Endothelial cell of umbilical vein (primary cell): ENCODE data around the gene NFIA. TPM values are rescaled to one million over a fixed set of nuclear protein-coding genes. Genes with fewer than 3 reads are reported as not detected.

Experiments
- BruUV-seq: library from RNA; stranded (reverse); fragments of 400-500 nt; replicated peaks from 2 replicates; lab custom pipeline; 2021; lab: Mats Ljungman, UMichigan
- CTCF ChIA-PET: fragments of 300-600, 350-600 bp; sonication (Branson Sonifier 250); formaldehyde crosslinking; loops from one replicate; lab custom pipeline; 2021; ENCODE audit warnings: antibody characterized with exemption, inconsistent platforms; lab: Charles Lee
- POLR2A ChIA-PET: fragments of 300-600, 350-600 bp; sonication (Branson Sonifier 250); formaldehyde crosslinking; loops from one replicate; lab custom pipeline; 2021; ENCODE audit warnings: antibody characterized with exemption, inconsistent platforms; lab: Charles Lee
- DNase-seq: peaks from one replicate; pipeline ENCODE4 v3.0.0-alpha.2; 2011; ENCODE audit warnings: low read depth, low spot score
- FAIRE-seq: peaks from 2 replicates; lab custom pipeline; 2011; peaks lifted over from hg19 to GRCh38; lab: Jason Lieb, UNC
- H2AFZ ChIP-seq: 2 replicates; pipeline ENCODE4 v1.6.0; 2012; ENCODE audit warnings: low read depth, low read length, control low read depth, inconsistent platforms
- H3K27ac ChIP-seq: 2 replicates; pipeline ENCODE4 v1.5.1; 2011; ENCODE audit warnings: low read depth, mild to moderate bottlenecking, control low read depth, low read length, moderate library complexity; ENCODE audit not compliant: insufficient read depth
- H3K27me3 ChIP-seq, 2 experiments: 2 replicates each; pipeline versions ENCODE4 v1.6.0 to v1.6.1; 2011; ENCODE audit warnings: low read length in 2 of 2, mixed read lengths in 1 of 2; ENCODE audit not compliant: control insufficient read depth in 2 of 2, insufficient read depth in 2 of 2
- H3K36me3 ChIP-seq, 2 experiments: 2 replicates in 1 of 2; 3 replicates in 1 of 2; pipeline ENCODE4 v1.5.1; 2011; ENCODE audit warnings: low read length in 2 of 2, mild to moderate bottlenecking in 1 of 2, moderate library complexity in 1 of 2; ENCODE audit not compliant: control insufficient read depth in 2 of 2, insufficient read depth in 2 of 2; ENCODE audit errors: extremely low read depth in 1 of 2
- H3K4me1 ChIP-seq: 3 replicates; pipeline ENCODE4 v1.5.1; 2011; ENCODE audit warnings: mild to moderate bottlenecking, low read length; ENCODE audit not compliant: control insufficient read depth, insufficient read depth; ENCODE audit errors: extremely low read depth
- H3K4me2 ChIP-seq: 2 replicates; pipeline ENCODE4 v1.6.1; 2011; ENCODE audit warnings: low read length, control low read depth, mixed read lengths; ENCODE audit not compliant: insufficient read depth
- H3K4me3 ChIP-seq, 3 experiments: fragments of 200-600 bp in 1 of 3; sonication (generic), shearing (Covaris generic) in 1 of 3; replicated peaks in 1 of 3; 2 replicates each; pipeline ENCODE4 v1.5.1; 2011 to 2016; ENCODE audit warnings: control low read depth in 3 of 3, low read length in 3 of 3, mild to moderate bottlenecking in 2 of 3, inconsistent platforms in 1 of 3, low read depth in 1 of 3, moderate library complexity in 1 of 3; ENCODE audit not compliant: insufficient read depth in 1 of 3
- H3K79me2 ChIP-seq: 2 replicates; pipeline ENCODE4 v1.6.0; 2012; ENCODE audit warnings: low read length, inconsistent platforms; ENCODE audit not compliant: control insufficient read depth, insufficient read depth
- H3K9ac ChIP-seq: replicated peaks from 2 replicates; pipeline ENCODE3; 2011; ENCODE audit warnings: low read length, control low read depth; ENCODE audit not compliant: insufficient read depth; ENCODE audit errors: extremely low read depth
- H3K9me1 ChIP-seq: replicated peaks from 3 replicates; pipeline ENCODE4 v1.6.0; 2011; ENCODE audit warnings: mild to moderate bottlenecking, low read length; ENCODE audit not compliant: control insufficient read depth, insufficient read depth; ENCODE audit errors: extremely low read depth
- H3K9me3 ChIP-seq: replicated peaks from 2 replicates; pipeline ENCODE4 v1.5.1; 2012; ENCODE audit warnings: low read length, inconsistent platforms; ENCODE audit not compliant: control insufficient read depth, insufficient read depth
- H4K20me1 ChIP-seq: replicated peaks from 2 replicates; pipeline ENCODE3; 2011; ENCODE audit warnings: mild to moderate bottlenecking, low read length; ENCODE audit not compliant: control insufficient read depth, insufficient read depth; ENCODE audit errors: extremely low read depth
- EZH2 ChIP-seq: IDR thresholded peaks from 2 replicates; pipeline ENCODE4 v1.6.1; 2012; ENCODE audit warnings: borderline replicate concordance, low read depth, mild to moderate bottlenecking, moderate library complexity, low read length, inconsistent platforms; ENCODE audit not compliant: severe bottlenecking
- GATA2 ChIP-seq: IDR thresholded peaks from 2 replicates; pipeline ENCODE4 v1.7.0; 2011; ENCODE audit warnings: low read depth, mild to moderate bottlenecking, moderate library complexity, mixed read lengths, low read length; ENCODE audit not compliant: insufficient read length, insufficient read depth
- JUN ChIP-seq: IDR thresholded peaks from 2 replicates; pipeline ENCODE4 v1.6.1; 2011; ENCODE audit warnings: borderline replicate concordance, low read depth; ENCODE audit not compliant: insufficient read length, insufficient read depth
- MAX ChIP-seq: IDR thresholded peaks from 2 replicates; pipeline ENCODE4 v1.6.1; 2011; ENCODE audit not compliant: insufficient read depth, insufficient read length
- MYC ChIP-seq: IDR thresholded peaks from one replicate; pipeline ENCODE4 v1.6.1; 2011; ENCODE audit warnings: mild to moderate bottlenecking, low read depth, low read length
- POLR2A ChIP-seq: IDR thresholded peaks from 2 replicates; pipeline ENCODE4 v1.6.1; 2012; ENCODE audit warnings: low read depth, mild to moderate bottlenecking, control low read depth, low read length
- POLR2AphosphoS5 ChIP-seq: IDR thresholded peaks from 2 replicates; pipeline ENCODE4 v1.6.1; 2012; ENCODE audit warnings: low read depth, mild to moderate bottlenecking, control low read depth, low read length, moderate library complexity; ENCODE audit not compliant: insufficient read depth
- dilution Hi-C: fragments of 300-500 bp; cut with MboI; formaldehyde crosslinking; loops from one replicate; pipeline ENCODE4 v1.15.0; 2019; ENCODE audit warnings: low sequenced_read_pairs; ENCODE audit not compliant: extremely low pct_ligation_motif_present
- intact Hi-C: fragments of 100-400 bp; cut with micrococcal nuclease; formaldehyde crosslinking; loops from one replicate; pipeline ENCODE4 v1.10.0; 2022
- polyA plus RNA-seq, 4 experiments: library from polyadenylated mRNA; depleted of rRNA in 3 of 4; stranded (reverse) in 3 of 4; unstranded in 1 of 4; fragments of >200 nt; gene quantifications; 2 replicates each; pipeline versions ENCODE4 v1.2.1 to v1.2.3, GENCODE V29; 2011 to 2012; ENCODE audit warnings: missing spikeins in 1 of 4
- total RNA-seq: library from RNA; stranded (reverse); gene quantifications from 2 replicates; pipeline ENCODE4 v1.2.3, GENCODE V29; 2021

The NFIA gene
- total and polyA plus RNA-seq, 2 donors (not counting 3 experiments of a cell fraction or from before 2014, with no cell fraction given) = 25.5 to 47.0 TPM

GRCh38 chr1:61268546-61269240 is 186.3 kb downstream of the NFIA start:
- Histone ChIP-seq H3K27ac (no peak overlapping the region), H3K4me1 (peaks cover 18% of the 10 kb centered on the region), H3K9ac (no peak overlapping the region), H2AFZ (no peak overlapping the region), H3K27me3 (no peaks in the 10 kb centered on the region), H3K4me2 (no peak overlapping the region), H4K20me1 (no peaks in the 10 kb centered on the region), H3K9me1 (no peaks in the 10 kb centered on the region), H3K36me3 (no peaks in the 10 kb centered on the region), H3K79me2 (peaks cover 3% of the 10 kb centered on the region), H3K4me3 (no peak overlapping the region), H3K9me3 (no peaks in the 10 kb centered on the region)
- TF ChIP-seq POLR2A (no peak), MYC (no peak), JUN (no peak), MAX (no peak)
- no TSS peak for BruUV-seq
- POLR2A ChIA-PET = interaction anchor here (0.7 kb wide), 1 partner anchor 13 kb away, joined by 6 read pairs; no protein-coding TSS in a partner anchor
- intact Hi-C loops = no loop called here
- CTCF ChIA-PET = interaction anchor here (1.2 to 1.5 kb wide), 3 partner anchors 12 to 190 kb away, joined by 3 to 4 read pairs (median 4); no protein-coding TSS in a partner anchor
- FAIRE-seq (no peak), DNase-seq (no peak)
- dilution Hi-C loops = no loop called here

- H3K4me2 ChIP-seq = no peak overlapping the region
- peaks cover 3% of the 10 kb centered on the region for H3K79me2 ChIP-seq
- no peaks in the 10 kb centered on the region for H4K20me1 ChIP-seq
- TF ChIP-seq MYC (no peak), POLR2AphosphoS5 (no peak), EZH2 (no peak), GATA2 (no peak)
- no peaks in the 10 kb centered on the region for H3K9me3 ChIP-seq
- intact Hi-C loops (no loop called here), dilution Hi-C loops (no loop called here)
- CTCF ChIA-PET = interaction anchor here (1.2 to 1.5 kb wide), 3 partner anchors 11 to 191 kb away, joined by 3 to 4 read pairs (median 4); no protein-coding TSS in a partner anchor
- no TSS peak for BruUV-seq
- no peak overlapping the region for H2AFZ ChIP-seq
- H3K9me1 ChIP-seq = no peaks in the 10 kb centered on the region
- DNase-seq (no peak), FAIRE-seq (no peak)
- no peak overlapping the region for H3K9ac ChIP-seq
- H3K27me3 ChIP-seq = no peaks in the 10 kb centered on the region
- POLR2A ChIA-PET = no interaction called here
- peaks cover 18% of the 10 kb centered on the region for H3K4me1 ChIP-seq
- H3K4me3 ChIP-seq = no peak overlapping the region
- no peak overlapping the region for H3K27ac ChIP-seq
- H3K36me3 ChIP-seq = no peaks in the 10 kb centered on the region
These were observed 187.2 kb downstream of the NFIA start for GRCh38 chr1:61269602-61270001.
